Smooth muscle cell (in vitro differentiated cells): ENCODE measurements around the gene CCDC68. TPM values are rescaled to one million over a fixed set of nuclear protein-coding genes. Genes with fewer than 3 reads are reported as not detected.

Experiments used
- DNase-seq: peaks from one replicate; lab custom pipeline; 2025; ENCODE audit not compliant: unreplicated experiment; lab: John Stamatoyannopoulos, UW
- H2AFZ ChIP-seq: fragments of 200-600 bp; sonication (generic); 2 replicates; pipeline ENCODE4 v1.6.0; 2016; ENCODE audit warnings: antibody characterized with exemption, low read depth, mild to moderate bottlenecking
- H3F3A ChIP-seq: fragments of 200-600 bp; sonication (generic); 2 replicates; pipeline ENCODE4 v1.6.0; 2017; ENCODE audit warnings: antibody characterized with exemption, low read depth
- H3K27ac ChIP-seq: fragments of 200-600 bp; sonication (generic); 2 replicates; pipeline ENCODE4 v1.5.1; 2016; ENCODE audit warnings: low read depth, mild to moderate bottlenecking
- H3K27me3 ChIP-seq: fragments of 200-600 bp; sonication (generic); 2 replicates; pipeline ENCODE4 v1.6.1; 2016; ENCODE audit warnings: low read depth, mild to moderate bottlenecking
- H3K36me3 ChIP-seq: fragments of 200-600 bp; sonication (generic); 2 replicates; pipeline ENCODE4 v1.5.1; 2016; ENCODE audit warnings: low read depth
- H3K4me1 ChIP-seq: fragments of 200-600 bp; sonication (generic); 2 replicates; pipeline ENCODE4 v1.5.1; 2016; ENCODE audit warnings: low read depth
- H3K4me2 ChIP-seq: fragments of 200-600 bp; sonication (generic); 2 replicates; pipeline ENCODE4 v1.6.0; 2016; ENCODE audit warnings: mild to moderate bottlenecking
- H3K4me3 ChIP-seq: fragments of 200-600 bp; sonication (generic); 2 replicates; pipeline ENCODE4 v1.5.1; 2016; ENCODE audit warnings: mild to moderate bottlenecking
- H3K79me2 ChIP-seq: fragments of 200-600 bp; sonication (generic); 2 replicates; pipeline ENCODE4 v1.6.0; 2016; ENCODE audit warnings: low read depth, mild to moderate bottlenecking
- H3K9ac ChIP-seq: fragments of 200-600 bp; sonication (generic); 2 replicates; pipeline ENCODE4 v1.6.0; 2016; ENCODE audit warnings: low read depth
- H3K9me3 ChIP-seq: fragments of 200-600 bp; sonication (generic); replicated peaks from 2 replicates; pipeline ENCODE4 v1.5.1; 2016; ENCODE audit warnings: low read depth
- H4K20me1 ChIP-seq: fragments of 200-600 bp; sonication (generic); 2 replicates; pipeline ENCODE4 v1.6.0; 2016; ENCODE audit warnings: low read depth
- CTCF ChIP-seq: fragments of 200-600 bp; sonication (generic); IDR thresholded peaks from 2 replicates; pipeline ENCODE4 v1.5.1; 2017; ENCODE audit warnings: borderline replicate concordance, mild to moderate bottlenecking, antibody characterized with exemption; ENCODE audit not compliant: insufficient read depth, poor library complexity, severe bottlenecking
- WGBS: methylation state at CpG from one replicate; pipeline ENCODE4 v1.1.7; 2016; ENCODE audit warnings: low lambda C conversion rate; 5-methylcytosine and 5-hydroxymethylcytosine counted together
- polyA plus RNA-seq: library from polyadenylated mRNA; unstranded; fragments of >200 nt; fragmentation: Nextera tagmentation; extraction: Ambion mirVana; gene quantifications from 2 replicates; pipeline ENCODE4 v1.2.1, GENCODE V29; 2016
- total RNA-seq: library from RNA; depleted of rRNA; stranded (reverse); fragments of >200 nt; gene quantifications from 2 replicates; pipeline ENCODE4 v1.2.3, GENCODE V29; 2014

The CCDC68 gene
- total and polyA plus RNA-seq, 2 experiments from 2014 or later = 4.8 to 6.2 TPM

GRCh38 chr18:55002261-55002660 is 43.0 kb upstream of the CCDC68 start:
- no peaks in the 10 kb centered on the region for H3F3A ChIP-seq
- H3K4me1 ChIP-seq = no peaks in the 10 kb centered on the region
- no peaks in the 10 kb centered on the region for H3K79me2 ChIP-seq
- TF ChIP-seq CTCF = no peak
- H3K27me3 ChIP-seq = no peaks in the 10 kb centered on the region
- WGBS = 97% methylated on average over 3 of the region's 3 CpGs
- H3K36me3 ChIP-seq = no peaks in the 10 kb centered on the region
- no peak overlapping the region for H3K9ac ChIP-seq
- DNase-seq = no peak
- no peak overlapping the region for H3K27ac ChIP-seq
- H2AFZ ChIP-seq = no peak overlapping the region
- H3K4me2 ChIP-seq = no peak overlapping the region
- H4K20me1 ChIP-seq = no peaks in the 10 kb centered on the region
- no peaks in the 10 kb centered on the region for H3K9me3 ChIP-seq
- H3K4me3 ChIP-seq = no peak overlapping the region

DNA sequence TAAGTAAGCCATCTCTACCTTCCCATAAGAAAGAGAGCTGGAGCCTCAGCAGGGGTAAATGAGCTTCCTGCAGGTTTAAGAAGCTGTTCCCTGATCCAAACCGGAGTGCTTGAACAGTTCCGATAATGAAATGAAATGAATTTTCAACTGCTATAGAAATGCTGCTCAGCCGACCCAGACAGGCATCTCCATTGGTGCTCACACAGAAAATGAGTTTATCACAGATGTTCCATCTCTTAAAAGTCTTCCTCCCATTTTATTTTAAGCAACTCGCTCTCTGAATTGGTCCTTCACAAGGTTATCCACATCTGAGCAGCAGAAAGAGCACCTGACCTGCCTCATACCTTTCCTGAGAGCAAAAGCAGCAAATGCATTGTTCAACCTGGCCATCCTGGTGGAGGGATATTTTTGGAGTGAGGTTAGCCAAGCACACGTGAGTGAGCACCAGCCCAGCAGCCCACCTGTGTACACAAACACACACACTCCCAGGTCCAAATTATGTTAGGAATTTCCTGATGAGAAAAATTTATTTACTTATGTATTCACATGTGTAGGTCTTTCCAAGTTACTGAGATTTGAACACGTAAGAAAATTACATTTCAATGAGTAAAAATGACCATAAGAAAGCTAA is 42.2 kb upstream of the CCDC68 start:
- Histone ChIP-seq H3K4me2 (no peak overlapping the region), H3K27ac (no peak overlapping the region), H3K36me3 (no peaks in the 10 kb centered on the region), H3K27me3 (no peaks in the 10 kb centered on the region), H3F3A (no peaks in the 10 kb centered on the region), H3K9ac (no peak overlapping the region), H3K4me1 (no peaks in the 10 kb centered on the region), H3K9me3 (no peaks in the 10 kb centered on the region), H2AFZ (no peak overlapping the region), H3K79me2 (no peaks in the 10 kb centered on the region), H4K20me1 (no peaks in the 10 kb centered on the region), H3K4me3 (no peak overlapping the region)
- TF ChIP-seq CTCF = no peak
- 86% methylated on average over 6 of the region's 6 CpGs for WGBS
- no peak for DNase-seq

DNA sequence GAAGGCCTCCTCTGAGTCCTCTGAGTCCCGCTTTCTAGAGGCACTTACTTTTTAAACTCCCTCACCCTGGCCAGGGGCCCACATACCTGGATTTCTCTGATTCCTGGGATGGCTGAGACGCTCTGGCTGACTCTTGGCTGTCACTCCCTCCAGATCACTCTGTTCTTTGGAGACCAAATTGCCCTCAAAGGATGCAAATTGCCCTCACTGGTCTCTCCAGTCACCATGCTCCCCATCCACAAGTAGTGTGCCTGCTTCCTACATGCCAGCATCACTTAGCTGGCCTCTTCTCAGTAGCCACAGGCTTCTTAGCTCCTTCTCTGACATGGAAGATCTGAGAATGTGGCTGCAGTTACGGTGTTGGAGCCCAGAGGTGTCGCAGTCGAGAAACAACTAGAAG is 41.3 kb upstream of the CCDC68 start:
- no peak overlapping the region for H3K4me3 ChIP-seq
- H3K4me2 ChIP-seq = no peak overlapping the region
- no peaks in the 10 kb centered on the region for H3K79me2 ChIP-seq
- H3K9ac ChIP-seq = no peak overlapping the region
- H3K4me1 ChIP-seq = no peaks in the 10 kb centered on the region
- no peaks in the 10 kb centered on the region for H3F3A ChIP-seq
- no peak overlapping the region for H2AFZ ChIP-seq
- no peak for DNase-seq
- H3K36me3 ChIP-seq = no peaks in the 10 kb centered on the region
- whole genome bisulfite sequencing = 95% methylated on average over 5 of the region's 5 CpGs
- H4K20me1 ChIP-seq = no peaks in the 10 kb centered on the region
- no peak overlapping the region for H3K27ac ChIP-seq
- H3K27me3 ChIP-seq = no peaks in the 10 kb centered on the region
- no peak for TF ChIP-seq CTCF
- H3K9me3 ChIP-seq = no peaks in the 10 kb centered on the region

- no peak overlapping the region for H3K27ac ChIP-seq
- no peaks in the 10 kb centered on the region for H3K9me3 ChIP-seq
- no peaks in the 10 kb centered on the region for H3K27me3 ChIP-seq
- no peaks in the 10 kb centered on the region for H4K20me1 ChIP-seq
- no peaks in the 10 kb centered on the region for H3K79me2 ChIP-seq
- no peak overlapping the region for H3K9ac ChIP-seq
- no peak overlapping the region for H3K4me3 ChIP-seq
- no peaks in the 10 kb centered on the region for H3F3A ChIP-seq
- no peak overlapping the region for H3K4me2 ChIP-seq
- 91% methylated on average over 5 of the region's 5 CpGs for WGBS
- no peaks in the 10 kb centered on the region for H3K36me3 ChIP-seq
- no peak overlapping the region for H2AFZ ChIP-seq
- TF ChIP-seq CTCF = no peak
- DNase-seq = no peak
- H3K4me1 ChIP-seq = no peaks in the 10 kb centered on the region
Measured at GRCh38 chr18:54999016-54999415, 39.8 kb upstream of the CCDC68 start.
